AG04449 (cell line): ENCODE data around the gene ACLY.
"Not testable (repeated sequence)": the region's sequence is repeated elsewhere in the genome, so short reads cannot be mapped to it uniquely, and the experiment has no call there.

ENCODE experiments used
- CTCF ChIA-PET: fragments of 350-600 bp; formaldehyde crosslinking; extraction: SDS; loops from one replicate; lab custom pipeline; 2021; ENCODE audit warnings: antibody characterized with exemption; lab: Yijun Ruan, JAX
- POLR2A ChIA-PET: fragments of 400-600, 350-600 bp; formaldehyde crosslinking; extraction: SDS; loops from one replicate; lab custom pipeline; 2020; ENCODE audit warnings: antibody characterized with exemption, inconsistent platforms; lab: Yijun Ruan, JAX
- DNase-seq: peaks from one replicate; pipeline ENCODE4 v3.0.0-alpha.2; 2010; ENCODE audit warnings: low read depth, low spot score
- H3K4me3 ChIP-seq: 2 replicates; pipeline ENCODE4 v1.5.1; 2011; ENCODE audit warnings: low read depth, mild to moderate bottlenecking, control low read depth, low read length
- CTCF ChIP-seq: IDR thresholded peaks from one replicate; pipeline ENCODE4 v1.5.1; 2011; ENCODE audit warnings: mild to moderate bottlenecking, moderate library complexity, low read length, control low read depth, inconsistent platforms; ENCODE audit not compliant: insufficient read depth; ENCODE audit errors: missing control alignments

Gene ACLY

GRCh38 chr17:41837761-41838538 is 80.8 kb downstream of the ACLY start, which contains the start of gene KLHL10:
KLHL10 (plus strand) TSS chr17:41837825; CDS start chr17:41837933, 108 bp downstream.
- POLR2A ChIA-PET: no interaction called here
- TF ChIP-seq CTCF: no peak
- CTCF ChIA-PET: interaction anchor here (0.7 to 1.5 kb wide), 4 partner anchors 8 to 26 kb away, joined by 3 to 5 read pairs (median 4); no protein-coding TSS in a partner anchor
- H3K4me3 ChIP-seq: no peak within 1 kb of the TSS
- DNase-seq: no peak

GRCh38 chr17:41836550-41837196 is 82.1 kb downstream of the ACLY start:
- peak overlapping the region; percentile 80 for H3K4me3 ChIP-seq
- POLR2A ChIA-PET: interaction anchor here (0.6 to 0.7 kb wide), 2 partner anchors 28 to 94 kb away, joined by 3 read pairs; partner anchors contain the start of genes KLHL11 and ODAD4
- DNase-seq: no peak
- CTCF ChIA-PET: no interaction called here
- TF ChIP-seq CTCF: no peak

GRCh38 chr17:41835800-41836549 is 82.8 kb downstream of the ACLY start, which contains the start of gene NT5C3B:
NT5C3B (minus strand) TSS chr17:41836232; CDS start chr17:41836193, 39 bp downstream.
- H3K4me3 ChIP-seq: peak within 1 kb of the TSS; percentile 80
- CTCF ChIA-PET: no interaction called here
- DNase-seq: no peak
- TF ChIP-seq CTCF: no peak
- POLR2A ChIA-PET: interaction anchor here (0.6 to 1.3 kb wide), 2 partner anchors 29 kb away, joined by 3 to 6 read pairs; partner anchors contain the start of gene KLHL11

- POLR2A ChIA-PET: interaction anchor here (1.3 kb wide), 1 partner anchor 30 kb away, joined by 6 read pairs; the partner anchor contains the start of gene KLHL11
- DNase-seq: no peak
- CTCF ChIA-PET: interaction anchor here (0.6 to 1.2 kb wide), 4 partner anchors 12 to 98 kb away, joined by 3 to 4 read pairs (median 3); no protein-coding TSS in a partner anchor
- peak overlapping the region; percentile 80 for H3K4me3 ChIP-seq
- no peak for TF ChIP-seq CTCF
Measured at GRCh38 chr17:41835214-41835799, 83.4 kb downstream of the ACLY start.

GRCh38 chr17:41829961-41830360 is 88.8 kb downstream of the ACLY start:
- CTCF ChIA-PET: interaction anchor here (1.0 to 1.7 kb wide), 3 partner anchors 8 to 129 kb away, joined by 3 to 6 read pairs (median 3); partner anchors contain the start of gene P3H4
- POLR2A ChIA-PET, H3K4me3 ChIP-seq, DNase-seq: not testable (repeated sequence)
